ENCODE data around the gene SLC4A2.

- TF ChIP-seq ATF1 (CRISPR knock-in tag; IDR thresholded peaks at IDR 0.05) = no peak
- TF ChIP-seq, protein P1, sequence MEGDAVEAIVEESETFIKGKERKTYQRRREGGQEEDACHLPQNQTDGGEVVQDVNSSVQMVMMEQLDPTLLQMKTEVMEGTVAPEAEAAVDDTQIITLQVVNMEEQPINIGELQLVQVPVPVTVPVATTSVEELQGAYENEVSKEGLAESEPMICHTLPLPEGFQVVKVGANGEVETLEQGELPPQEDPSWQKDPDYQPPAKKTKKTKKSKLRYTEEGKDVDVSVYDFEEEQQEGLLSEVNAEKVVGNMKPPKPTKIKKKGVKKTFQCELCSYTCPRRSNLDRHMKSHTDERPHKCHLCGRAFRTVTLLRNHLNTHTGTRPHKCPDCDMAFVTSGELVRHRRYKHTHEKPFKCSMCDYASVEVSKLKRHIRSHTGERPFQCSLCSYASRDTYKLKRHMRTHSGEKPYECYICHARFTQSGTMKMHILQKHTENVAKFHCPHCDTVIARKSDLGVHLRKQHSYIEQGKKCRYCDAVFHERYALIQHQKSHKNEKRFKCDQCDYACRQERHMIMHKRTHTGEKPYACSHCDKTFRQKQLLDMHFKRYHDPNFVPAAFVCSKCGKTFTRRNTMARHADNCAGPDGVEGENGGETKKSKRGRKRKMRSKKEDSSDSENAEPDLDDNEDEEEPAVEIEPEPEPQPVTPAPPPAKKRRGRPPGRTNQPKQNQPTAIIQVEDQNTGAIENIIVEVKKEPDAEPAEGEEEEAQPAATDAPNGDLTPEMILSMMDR (IDR thresholded peaks at IDR 0.05) = no peak
- TF ChIP-seq NFE2L1 (CRISPR knock-in tag; IDR thresholded peaks at IDR 0.05) = no peak
- TF ChIP-seq, protein P2, sequence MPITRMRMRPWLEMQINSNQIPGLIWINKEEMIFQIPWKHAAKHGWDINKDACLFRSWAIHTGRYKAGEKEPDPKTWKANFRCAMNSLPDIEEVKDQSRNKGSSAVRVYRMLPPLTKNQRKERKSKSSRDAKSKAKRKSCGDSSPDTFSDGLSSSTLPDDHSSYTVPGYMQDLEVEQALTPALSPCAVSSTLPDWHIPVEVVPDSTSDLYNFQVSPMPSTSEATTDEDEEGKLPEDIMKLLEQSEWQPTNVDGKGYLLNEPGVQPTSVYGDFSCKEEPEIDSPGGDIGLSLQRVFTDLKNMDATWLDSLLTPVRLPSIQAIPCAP (CRISPR knock-in tag; IDR thresholded peaks at IDR 0.05) = no peak
- TF ChIP-seq HMGXB4 (CRISPR knock-in tag; IDR thresholded peaks at IDR 0.05) = no peak
- no peak for TF ChIP-seq ATF2 (CRISPR knock-in tag; IDR thresholded peaks at IDR 0.05; ENCODE audit: borderline replicate concordance, low read depth)
- TF ChIP-seq, protein P3, sequence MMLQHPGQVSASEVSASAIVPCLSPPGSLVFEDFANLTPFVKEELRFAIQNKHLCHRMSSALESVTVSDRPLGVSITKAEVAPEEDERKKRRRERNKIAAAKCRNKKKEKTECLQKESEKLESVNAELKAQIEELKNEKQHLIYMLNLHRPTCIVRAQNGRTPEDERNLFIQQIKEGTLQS (CRISPR knock-in tag; conservative IDR thresholded peaks at IDR 0.05) = no peak
- no peak for TF ChIP-seq ESRRA (CRISPR knock-in tag; IDR thresholded peaks at IDR 0.05; ENCODE audit: borderline replicate concordance)
- TF ChIP-seq ZNF416 (CRISPR knock-in tag; IDR thresholded peaks at IDR 0.05) = no peak
- TF ChIP-seq, protein P4, sequence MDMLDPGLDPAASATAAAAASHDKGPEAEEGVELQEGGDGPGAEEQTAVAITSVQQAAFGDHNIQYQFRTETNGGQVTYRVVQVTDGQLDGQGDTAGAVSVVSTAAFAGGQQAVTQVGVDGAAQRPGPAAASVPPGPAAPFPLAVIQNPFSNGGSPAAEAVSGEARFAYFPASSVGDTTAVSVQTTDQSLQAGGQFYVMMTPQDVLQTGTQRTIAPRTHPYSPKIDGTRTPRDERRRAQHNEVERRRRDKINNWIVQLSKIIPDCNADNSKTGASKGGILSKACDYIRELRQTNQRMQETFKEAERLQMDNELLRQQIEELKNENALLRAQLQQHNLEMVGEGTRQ (CRISPR knock-in tag; IDR thresholded peaks at IDR 0.05) = no peak
- no peak for TF ChIP-seq EMX1 (CRISPR knock-in tag; IDR thresholded peaks at IDR 0.05)
- TF ChIP-seq NR2C2 (CRISPR knock-in tag; IDR thresholded peaks at IDR 0.05) = no peak
Measured at GRCh38 chr7:151074817-151075661, 15.7 kb downstream of the SLC4A2 start.
